ENCODE data around the gene ZNF862. TPM values are rescaled to one million over a fixed set of nuclear protein-coding genes. Genes with fewer than 3 reads are reported as not detected.
A peak's percentile ranks its signal among the peaks of the same experiment; 100 is the strongest.

The ZNF862 gene
- total RNA-seq, 1 donor from 2014 or later, result 20.7 TPM

DNA sequence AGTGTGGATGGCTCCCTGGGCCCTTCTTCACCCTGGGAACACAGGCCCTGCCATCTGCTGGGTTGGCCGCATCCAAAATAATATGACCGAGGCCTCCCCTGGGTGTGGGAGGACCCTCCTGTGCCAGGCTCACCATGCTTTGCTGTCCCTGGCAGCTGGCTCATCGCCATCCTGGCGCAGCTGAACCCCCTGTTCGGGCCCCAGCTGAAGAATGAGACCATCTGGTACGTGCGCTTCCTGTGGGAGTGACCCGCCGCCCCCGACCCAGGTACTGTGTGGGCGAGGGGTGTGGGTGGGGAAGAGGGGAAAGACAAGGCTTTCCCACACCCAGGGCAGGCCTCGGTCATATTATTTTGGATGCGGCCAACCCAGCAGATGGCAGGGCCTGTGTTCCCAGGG is 40.3 kb downstream of the ZNF862 start:
- no peak for TF ChIP-seq CTCF (IDR thresholded peaks at IDR 0.05)
- no peak for ATAC-seq
- no peak overlapping the region for H3K4me3 ChIP-seq
- no peak overlapping the region for H3K27ac ChIP-seq
- H3K4me1 ChIP-seq, result peaks cover 19% of the 10 kb centered on the region
- no peaks in the 10 kb centered on the region for H3K36me3 ChIP-seq
- no peaks in the 10 kb centered on the region for H3K27me3 ChIP-seq (ENCODE audit: low read depth)
- no peaks in the 10 kb centered on the region for H3K9me3 ChIP-seq
- no peak for DNase-seq
- intact Hi-C loops (cut with DNase I), result no loop called here

DNA sequence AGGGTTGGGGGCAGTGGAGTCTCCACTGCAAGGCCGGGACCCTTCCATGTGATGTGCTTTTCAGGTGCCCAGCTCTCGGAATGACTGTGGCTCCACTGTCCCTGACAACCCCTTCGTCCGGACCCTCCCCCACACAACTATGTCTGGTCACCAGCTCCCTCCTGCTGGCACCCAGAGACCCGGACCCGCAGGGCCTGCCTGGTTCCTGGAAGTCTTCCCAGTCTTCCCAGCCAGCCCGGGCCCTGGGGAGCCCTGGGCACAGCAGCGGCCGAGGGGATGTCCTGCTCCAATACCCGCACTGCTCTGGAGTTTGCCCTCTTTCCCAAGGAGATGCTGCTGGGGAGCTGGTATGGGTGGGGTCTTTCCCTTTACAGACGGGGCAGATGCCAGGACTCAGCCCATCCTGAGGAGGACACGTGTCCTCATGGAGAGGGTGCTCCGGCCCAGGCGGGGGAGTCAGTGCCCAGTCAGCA is 41.1 kb downstream of the ZNF862 start:
- H3K27me3 ChIP-seq (ENCODE audit: low read depth), result no peaks in the 10 kb centered on the region
- TF ChIP-seq CTCF (IDR thresholded peaks at IDR 0.05), result no peak
- H3K36me3 ChIP-seq, result no peaks in the 10 kb centered on the region
- intact Hi-C loops (cut with DNase I), result no loop called here
- H3K4me3 ChIP-seq, result no peak overlapping the region
- no peaks in the 10 kb centered on the region for H3K9me3 ChIP-seq
- DNase-seq, result no peak
- H3K27ac ChIP-seq, result no peak overlapping the region
- ATAC-seq, result no peak
- peaks cover 19% of the 10 kb centered on the region for H3K4me1 ChIP-seq

GRCh38 chr7:149879766-149880637 is 41.8 kb downstream of the ZNF862 start:
- no peaks in the 10 kb centered on the region for H3K36me3 ChIP-seq
- H3K4me1 ChIP-seq, result peaks cover 18% of the 10 kb centered on the region
- intact Hi-C loops (cut with DNase I), result no loop called here
- DNase-seq (no peak), ATAC-seq (no peak)
- H3K27ac ChIP-seq, result no peak overlapping the region
- H3K4me3 ChIP-seq, result no peak overlapping the region
- TF ChIP-seq CTCF (IDR thresholded peaks at IDR 0.05), result no peak
- no peaks in the 10 kb centered on the region for H3K27me3 ChIP-seq (ENCODE audit: low read depth)
- H3K9me3 ChIP-seq, result no peaks in the 10 kb centered on the region

DNA sequence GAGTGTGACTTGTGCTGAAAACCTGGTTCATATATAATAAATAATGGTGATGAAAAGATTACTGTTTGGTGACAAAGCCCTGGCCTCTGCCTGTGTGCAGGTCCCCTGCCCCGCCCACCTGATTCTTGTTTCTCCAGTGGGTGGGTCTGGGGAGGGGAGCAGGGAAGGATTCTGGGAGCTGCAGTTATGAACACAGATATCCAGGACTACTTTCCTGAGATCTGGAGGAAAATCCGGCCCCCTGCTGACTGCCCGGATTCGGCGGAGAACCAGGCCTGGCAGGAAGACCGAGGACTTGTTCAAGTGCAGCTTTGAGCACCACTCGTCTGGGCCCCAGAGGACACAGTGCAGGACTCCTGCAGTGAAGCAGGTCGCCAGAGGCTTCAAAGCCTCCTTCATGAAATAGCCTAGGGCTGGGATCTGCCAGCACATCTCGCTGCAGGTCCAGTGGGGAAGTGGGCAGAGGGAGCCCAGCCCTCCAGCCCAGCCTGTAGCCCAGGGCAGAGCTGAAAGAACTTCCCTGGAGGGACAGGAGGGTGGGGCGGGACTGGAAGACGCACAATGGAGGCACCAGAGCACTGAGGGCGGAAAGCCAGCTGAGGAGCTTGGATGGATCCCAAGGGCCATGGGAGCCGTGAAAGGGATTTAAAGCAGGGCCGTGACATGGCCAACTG is 42.6 kb downstream of the ZNF862 start:
- no peaks in the 10 kb centered on the region for H3K9me3 ChIP-seq
- no peak overlapping the region for H3K4me3 ChIP-seq
- intact Hi-C loops (cut with DNase I), result no loop called here
- DNase-seq (peak; percentile 82), ATAC-seq (peak; percentile 78)
- peaks cover 18% of the 10 kb centered on the region for H3K4me1 ChIP-seq
- no peak for TF ChIP-seq CTCF (IDR thresholded peaks at IDR 0.05)
- no peak overlapping the region for H3K27ac ChIP-seq
- no peaks in the 10 kb centered on the region for H3K36me3 ChIP-seq
- H3K27me3 ChIP-seq (ENCODE audit: low read depth), result no peaks in the 10 kb centered on the region

GRCh38 chr7:149881328-149882247 is 43.4 kb downstream of the ZNF862 start:
- Histone ChIP-seq H3K27me3 (ENCODE audit: low read depth) (no peaks in the 10 kb centered on the region), H3K4me1 (peaks cover 18% of the 10 kb centered on the region), H3K9me3 (no peaks in the 10 kb centered on the region), H3K27ac (no peak overlapping the region), H3K4me3 (no peak overlapping the region), H3K36me3 (no peaks in the 10 kb centered on the region)
- no peak for ATAC-seq
- no peak for DNase-seq
- intact Hi-C loops (cut with DNase I), result no loop called here
- TF ChIP-seq CTCF (IDR thresholded peaks at IDR 0.05), result no peak
